HG03066 (cell line): ENCODE data around the gene KBTBD12.
"Not testable (repeated sequence)": the region's sequence is repeated elsewhere in the genome, so short reads cannot be mapped to it uniquely, and the experiment has no call there.

Experiments
- ATAC-seq: cut with Tn5 transposase; IDR thresholded peaks from one replicate; pipeline ENCODE4 v1.9.1; 2021; ENCODE audit warnings: low read depth; ENCODE audit not compliant: unreplicated experiment

Gene KBTBD12, protein sequence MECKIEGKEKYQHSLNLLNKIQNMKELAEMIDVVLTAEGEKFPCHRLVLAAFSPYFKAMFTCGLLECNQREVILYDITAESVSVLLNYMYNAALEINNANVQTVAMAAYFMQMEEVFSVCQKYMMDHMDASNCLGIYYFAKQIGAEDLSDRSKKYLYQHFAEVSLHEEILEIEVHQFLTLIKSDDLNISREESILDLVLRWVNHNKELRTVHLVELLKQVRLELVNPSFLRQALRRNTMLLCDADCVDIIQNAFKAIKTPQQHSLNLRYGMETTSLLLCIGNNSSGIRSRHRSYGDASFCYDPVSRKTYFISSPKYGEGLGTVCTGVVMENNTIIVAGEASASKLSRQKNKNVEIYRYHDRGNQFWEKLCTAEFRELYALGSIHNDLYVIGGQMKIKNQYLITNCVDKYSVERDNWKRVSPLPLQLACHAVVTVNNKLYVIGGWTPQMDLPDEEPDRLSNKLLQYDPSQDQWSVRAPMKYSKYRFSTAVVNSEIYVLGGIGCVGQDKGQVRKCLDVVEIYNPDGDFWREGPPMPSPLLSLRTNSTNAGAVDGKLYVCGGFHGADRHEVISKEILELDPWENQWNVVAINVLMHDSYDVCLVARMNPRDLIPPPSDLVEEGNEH

GRCh38 chr3:127915115-127915936 is at the start of gene KBTBD12:
TSS of gene KBTBD12 (plus strand) at chr3:127915232. CDS start at chr3:127923062, 7,830 bp downstream.
- ATAC-seq, result no peak

DNA sequence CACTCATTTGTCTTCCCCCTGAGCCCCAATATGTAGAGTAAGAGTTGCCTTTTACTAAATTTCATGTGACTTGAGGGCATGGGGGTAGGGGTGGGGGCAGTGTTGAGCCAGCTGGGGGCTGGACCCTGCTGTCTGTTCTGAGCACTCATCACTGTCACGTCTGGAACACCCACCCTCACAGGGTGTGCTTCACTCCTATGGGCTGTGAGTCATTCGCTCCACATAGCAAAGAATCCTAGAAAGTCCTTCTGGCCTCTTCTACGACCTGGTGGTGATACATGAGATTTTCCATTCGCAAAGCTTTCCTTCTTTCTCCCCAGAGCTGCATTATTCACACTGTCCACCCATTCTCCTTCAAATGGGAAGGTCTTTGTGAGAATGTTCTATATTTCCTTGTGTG is 49.1 kb upstream of the KBTBD12 start:
- ATAC-seq, result no peak

DNA sequence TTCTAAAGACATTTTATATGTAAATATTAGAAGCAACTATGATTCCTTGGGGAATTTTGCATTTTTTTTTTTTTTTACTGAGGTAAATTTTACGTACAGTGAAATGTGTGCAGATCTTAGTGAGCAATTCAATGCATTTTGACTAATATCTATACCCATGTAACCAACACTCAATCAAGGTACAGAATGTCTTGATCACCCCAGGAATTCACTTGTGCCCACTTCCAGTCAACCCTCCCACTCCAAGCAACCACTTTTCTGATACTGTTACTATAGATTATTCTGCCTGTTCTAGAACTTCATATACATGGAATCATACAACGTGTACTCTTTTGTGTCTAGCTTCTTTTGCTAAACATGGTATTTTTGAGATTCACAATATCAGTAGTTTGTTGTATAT is 47.6 kb upstream of the KBTBD12 start:
- ATAC-seq, result no peak

DNA sequence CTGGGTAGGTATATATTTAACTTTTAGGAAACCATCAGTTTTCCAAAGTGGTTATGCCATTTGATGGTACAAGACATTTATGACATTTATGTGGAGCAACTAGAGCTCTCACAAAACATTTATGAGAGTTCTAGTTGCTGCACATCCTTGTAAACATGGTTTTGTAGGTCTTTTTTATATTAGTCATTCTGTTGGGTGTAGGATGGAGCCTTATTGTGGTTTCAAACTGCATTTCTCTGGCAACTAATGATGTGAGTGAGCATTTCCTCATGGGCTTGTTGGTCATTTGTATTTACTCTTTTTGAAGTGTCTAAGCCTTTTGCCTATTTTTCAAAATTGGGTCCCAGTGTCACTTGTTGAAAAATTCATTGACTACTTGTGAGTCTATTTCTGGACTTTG is 47.0 kb upstream of the KBTBD12 start:
- no peak for ATAC-seq

DNA sequence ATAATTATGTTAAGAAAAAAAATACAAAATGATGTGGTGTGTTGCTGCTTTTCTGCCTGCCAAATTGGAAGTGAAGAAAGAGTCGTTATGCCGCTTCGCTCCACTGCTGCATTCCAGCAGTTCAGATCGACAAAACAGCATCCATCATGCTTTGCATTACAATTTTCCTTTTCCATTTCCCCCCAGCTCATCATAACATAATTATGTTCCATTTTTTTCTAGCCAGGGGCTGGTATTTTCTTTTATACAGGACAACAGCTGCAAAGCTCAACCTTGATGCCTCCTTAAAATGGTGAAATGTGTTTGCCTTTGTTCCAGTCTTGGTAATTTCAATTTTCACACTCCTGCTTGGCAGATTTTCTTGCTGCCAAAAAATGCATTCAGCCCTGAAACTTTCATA is 44.9 kb upstream of the KBTBD12 start:
- ATAC-seq, result no peak

GRCh38 chr3:127874097-127874496 is 40.9 kb upstream of the KBTBD12 start:
- not testable (repeated sequence) for ATAC-seq

DNA sequence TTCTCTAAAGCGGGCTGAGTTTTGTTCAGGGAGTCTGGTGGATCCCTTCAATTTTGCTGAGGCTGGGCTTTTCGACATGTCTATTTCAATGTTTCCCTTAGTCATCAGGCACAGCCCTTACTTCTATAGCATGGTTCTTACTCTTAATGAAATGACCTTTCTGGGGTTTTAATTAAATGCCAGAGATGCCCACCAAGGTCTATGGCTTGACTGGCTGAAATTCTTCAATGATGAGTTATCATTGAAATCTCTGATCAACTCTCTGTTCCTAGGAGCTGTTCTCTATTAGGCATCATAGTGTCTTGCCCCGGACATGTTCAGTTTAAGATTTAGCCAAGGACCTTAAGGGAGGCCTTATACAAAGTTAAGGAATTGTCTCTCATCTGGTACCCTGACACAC is 33.4 kb upstream of the KBTBD12 start:
- ATAC-seq, result no peak

DNA sequence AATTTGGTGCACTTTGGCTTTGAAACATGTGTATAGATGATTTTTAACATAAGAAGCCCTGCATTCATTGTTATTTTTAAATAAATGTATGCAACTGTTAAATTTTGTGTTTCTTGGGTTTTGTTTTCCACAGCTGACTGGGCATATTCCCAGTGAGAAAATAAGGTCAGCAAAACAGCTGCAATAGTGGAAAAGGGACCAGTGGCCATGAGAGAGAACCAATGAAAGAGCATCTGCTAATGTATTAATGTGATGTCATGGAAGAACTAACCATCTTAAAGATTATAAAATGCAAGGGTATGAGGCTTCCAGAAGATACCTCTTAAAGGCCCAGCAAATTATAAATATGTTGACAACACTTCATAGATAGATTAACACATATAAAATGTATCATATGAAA is 31.0 kb upstream of the KBTBD12 start:
- no peak for ATAC-seq

- ATAC-seq, result no peak
Measured at GRCh38 chr3:127886231-127886955, 28.6 kb upstream of the KBTBD12 start.

DNA sequence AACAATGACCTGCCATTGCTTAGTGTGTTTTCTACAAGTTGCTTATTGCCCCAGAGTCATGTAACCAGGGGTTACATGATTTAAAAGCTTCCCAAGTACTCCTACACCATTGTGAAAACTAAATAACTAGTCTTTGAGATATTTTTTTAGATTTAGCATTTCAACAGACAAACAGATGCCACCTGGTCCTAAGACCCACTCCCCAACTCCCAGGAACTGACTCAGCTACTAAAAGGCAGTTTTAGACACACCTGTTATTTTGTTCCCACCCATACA is 28.1 kb upstream of the KBTBD12 start:
- ATAC-seq, result no peak

DNA sequence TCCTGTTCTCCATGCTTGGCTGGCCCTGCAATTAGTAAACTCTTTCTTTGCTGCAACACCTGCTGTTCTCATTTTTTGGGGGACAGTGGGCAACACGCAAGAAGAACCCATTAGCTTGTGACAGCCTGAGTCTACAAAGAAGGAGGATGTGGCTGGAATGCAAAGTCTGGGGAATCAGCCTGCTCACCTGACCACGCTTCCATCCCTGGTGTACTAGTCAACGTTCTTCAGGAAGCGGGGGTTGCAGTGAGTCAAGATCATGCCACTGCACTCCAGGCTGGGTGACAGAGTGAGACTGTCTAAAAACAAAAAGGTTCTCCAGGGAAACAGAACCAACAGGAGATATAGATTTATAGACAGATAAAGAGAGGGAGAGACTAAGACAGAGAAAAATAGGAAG is 27.7 kb upstream of the KBTBD12 start:
- ATAC-seq, result no peak

- ATAC-seq, result no peak
Measured at GRCh38 chr3:127888156-127888555, 26.9 kb upstream of the KBTBD12 start.

DNA sequence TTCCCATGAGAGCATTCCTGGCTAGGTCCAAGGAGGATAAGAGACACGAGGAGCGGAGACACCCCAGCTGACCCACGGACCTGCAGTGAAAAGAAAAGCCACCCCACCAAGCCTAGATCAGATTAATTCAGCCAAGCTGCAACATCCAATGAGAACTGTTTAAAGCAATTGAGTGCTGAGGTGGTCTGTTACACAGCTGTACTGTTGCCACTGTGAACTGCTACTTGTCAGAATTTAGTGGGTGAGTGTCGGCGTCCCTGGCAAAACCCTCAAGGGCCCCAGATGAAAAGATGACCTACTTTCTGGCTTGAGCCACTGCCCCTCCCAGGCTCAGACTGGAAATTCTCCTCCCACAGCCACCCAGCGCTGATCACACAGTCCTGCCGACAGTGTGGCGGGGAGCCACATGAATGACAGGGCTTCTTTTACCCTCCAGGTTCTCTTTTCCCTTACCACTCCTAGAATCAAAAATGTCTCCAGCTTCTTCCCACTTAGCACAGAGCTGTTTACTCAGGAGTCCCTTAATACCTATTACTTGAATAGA is 26.4 kb upstream of the KBTBD12 start:
- ATAC-seq, result no peak

GRCh38 chr3:127889461-127889863 is 25.6 kb upstream of the KBTBD12 start:
- no peak for ATAC-seq

- no peak for ATAC-seq
Measured at GRCh38 chr3:127889976-127890650, 24.9 kb upstream of the KBTBD12 start.

DNA sequence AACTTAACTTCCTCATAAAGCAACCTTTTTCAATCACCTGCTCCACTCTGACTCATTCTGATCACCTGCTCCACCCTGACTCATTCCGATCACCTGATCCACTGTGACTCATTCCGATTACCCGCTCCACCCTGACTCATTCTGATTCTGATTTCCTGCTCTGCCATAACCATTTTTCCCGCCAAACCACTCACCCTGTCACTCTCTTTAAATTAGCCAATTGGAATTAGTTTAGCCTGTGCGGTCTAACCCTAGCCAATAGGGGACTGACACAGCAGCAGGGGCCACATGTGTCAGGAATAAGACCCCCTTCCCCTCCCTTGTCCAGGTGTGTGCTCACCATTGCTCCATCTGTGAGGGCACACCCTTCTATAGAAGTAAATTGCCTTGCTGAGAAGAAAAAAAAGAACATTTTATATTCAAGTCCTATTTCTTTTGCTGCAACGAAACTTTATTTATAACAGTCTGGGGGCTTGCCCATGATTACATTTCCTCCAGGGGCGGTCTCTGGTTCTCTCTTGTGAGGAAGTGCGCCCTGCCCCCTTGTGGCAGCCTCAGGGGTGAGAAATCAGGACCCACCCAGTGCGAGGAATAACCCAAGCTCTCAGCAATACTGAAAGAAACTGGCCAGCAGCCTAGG is 24.3 kb upstream of the KBTBD12 start:
- not testable (repeated sequence) for ATAC-seq

DNA sequence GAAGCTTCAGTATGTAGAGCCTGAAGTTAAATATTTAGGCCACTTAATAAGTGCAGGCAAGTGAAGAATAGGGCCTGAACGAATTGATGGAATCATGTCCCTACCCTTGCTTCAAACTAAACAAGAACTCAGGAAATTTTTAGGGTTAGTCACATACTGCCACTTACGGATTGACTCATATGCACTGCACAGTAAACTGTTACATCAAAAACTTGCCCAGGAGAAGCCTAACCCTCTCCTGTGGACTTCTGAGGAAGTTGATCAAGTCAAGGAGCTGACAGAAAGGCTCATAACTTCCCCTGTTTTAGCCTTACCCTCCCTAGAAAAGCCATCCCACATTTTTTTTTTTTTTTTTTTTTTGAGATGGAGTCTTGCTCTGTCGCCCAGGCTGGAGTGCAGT is 20.6 kb upstream of the KBTBD12 start:
- no peak for ATAC-seq

GRCh38 chr3:127899200-127899599 is 15.8 kb upstream of the KBTBD12 start:
- ATAC-seq, result no peak

GRCh38 chr3:127899766-127900165 is 15.3 kb upstream of the KBTBD12 start:
- ATAC-seq, result no peak

- ATAC-seq, result no peak
Measured at GRCh38 chr3:127900536-127900935, 14.5 kb upstream of the KBTBD12 start.
